ENCODE measurements around the gene TES.
A peak's percentile ranks its signal among the peaks of the same experiment; 100 is the strongest.

TES gene

GRCh38 chr7:116210345-116211005, at the start of gene TES:
Gene TES, plus strand, starts transcription at chr7:116210539. Its CDS starts 169 bp downstream, at chr7:116210708.
- Histone ChIP-seq H3K27me3 (ENCODE audit: control insufficient read depth in 1 of 2, insufficient read depth in 2 of 2, low read length in 2 of 2) (no peaks in the 10 kb centered on the region), H3K27ac (ENCODE audit: low read depth, low read length) (peak within 1 kb of the TSS; percentile 84), H3K36me3 (ENCODE audit: insufficient read depth, low read length) (no peaks in the 10 kb centered on the region), H3K9ac (ENCODE audit: low read length) (peak within 1 kb of the TSS; percentile 92), H3K4me1 (ENCODE audit: insufficient read depth, low read length) (peaks cover 12% of the 10 kb centered on the region), H3K4me3 (ENCODE audit: low read depth in 1 of 2, low read length in 2 of 2) (peak within 1 kb of the TSS; percentile 39 to 79), H3K9me3 (ENCODE audit: low read length) (no peaks in the 10 kb centered on the region)

GRCh38 chr7:116161728-116162127, 48.6 kb upstream of the TES start:
- Histone ChIP-seq H3K9ac (ENCODE audit: low read length) (no peak overlapping the region), H3K4me1 (ENCODE audit: insufficient read depth, low read length) (no peaks in the 10 kb centered on the region), H3K9me3 (ENCODE audit: low read length) (no peaks in the 10 kb centered on the region), H3K27ac (ENCODE audit: low read depth, low read length) (no peak overlapping the region), H3K27me3 (ENCODE audit: control insufficient read depth in 1 of 2, insufficient read depth in 2 of 2, low read length in 2 of 2) (no peaks in the 10 kb centered on the region), H3K4me3 (ENCODE audit: low read depth in 1 of 2, low read length in 2 of 2) (no peak overlapping the region), H3K36me3 (ENCODE audit: insufficient read depth, low read length) (no peaks in the 10 kb centered on the region)

GRCh38 chr7:116162254-116162653, 48.1 kb upstream of the TES start:
- H3K9me3 ChIP-seq (ENCODE audit: low read length) = no peaks in the 10 kb centered on the region
- H3K9ac ChIP-seq (ENCODE audit: low read length) = no peak overlapping the region
- H3K4me3 ChIP-seq (ENCODE audit: low read depth in 1 of 2, low read length in 2 of 2) = no peak overlapping the region
- H3K27ac ChIP-seq (ENCODE audit: low read depth, low read length) = no peak overlapping the region
- H3K27me3 ChIP-seq (ENCODE audit: control insufficient read depth in 1 of 2, insufficient read depth in 2 of 2, low read length in 2 of 2) = no peaks in the 10 kb centered on the region
- H3K4me1 ChIP-seq (ENCODE audit: insufficient read depth, low read length) = no peaks in the 10 kb centered on the region
- H3K36me3 ChIP-seq (ENCODE audit: insufficient read depth, low read length) = no peaks in the 10 kb centered on the region

- H3K27me3 ChIP-seq (ENCODE audit: control insufficient read depth in 1 of 2, insufficient read depth in 2 of 2, low read length in 2 of 2) = no peaks in the 10 kb centered on the region
- H3K4me3 ChIP-seq (ENCODE audit: low read depth in 1 of 2, low read length in 2 of 2) = no peak overlapping the region
- no peak overlapping the region for H3K27ac ChIP-seq (ENCODE audit: low read depth, low read length)
- no peaks in the 10 kb centered on the region for H3K36me3 ChIP-seq (ENCODE audit: insufficient read depth, low read length)
- H3K9me3 ChIP-seq (ENCODE audit: low read length) = no peaks in the 10 kb centered on the region
- H3K4me1 ChIP-seq (ENCODE audit: insufficient read depth, low read length) = no peaks in the 10 kb centered on the region
- no peak overlapping the region for H3K9ac ChIP-seq (ENCODE audit: low read length)
These were observed 47.3 kb upstream of the TES start for GRCh38 chr7:116162992-116163391.

GRCh38 chr7:116164552-116165306, 45.6 kb upstream of the TES start:
- no peaks in the 10 kb centered on the region for H3K4me1 ChIP-seq (ENCODE audit: insufficient read depth, low read length)
- H3K27me3 ChIP-seq (ENCODE audit: control insufficient read depth in 1 of 2, insufficient read depth in 2 of 2, low read length in 2 of 2) = no peaks in the 10 kb centered on the region
- H3K27ac ChIP-seq (ENCODE audit: low read depth, low read length) = no peak overlapping the region
- H3K9me3 ChIP-seq (ENCODE audit: low read length) = no peaks in the 10 kb centered on the region
- no peak overlapping the region for H3K9ac ChIP-seq (ENCODE audit: low read length)
- H3K4me3 ChIP-seq (ENCODE audit: low read depth in 1 of 2, low read length in 2 of 2) = no peak overlapping the region
- no peaks in the 10 kb centered on the region for H3K36me3 ChIP-seq (ENCODE audit: insufficient read depth, low read length)

GRCh38 chr7:116165717-116166116, 44.6 kb upstream of the TES start:
- no peaks in the 10 kb centered on the region for H3K9me3 ChIP-seq (ENCODE audit: low read length)
- H3K27ac ChIP-seq (ENCODE audit: low read depth, low read length) = no peak overlapping the region
- H3K4me3 ChIP-seq (ENCODE audit: low read depth in 1 of 2, low read length in 2 of 2) = no peak overlapping the region
- H3K4me1 ChIP-seq (ENCODE audit: insufficient read depth, low read length) = no peaks in the 10 kb centered on the region
- no peaks in the 10 kb centered on the region for H3K36me3 ChIP-seq (ENCODE audit: insufficient read depth, low read length)
- no peak overlapping the region for H3K9ac ChIP-seq (ENCODE audit: low read length)
- no peaks in the 10 kb centered on the region for H3K27me3 ChIP-seq (ENCODE audit: control insufficient read depth in 1 of 2, insufficient read depth in 2 of 2, low read length in 2 of 2)

- no peak overlapping the region for H3K9ac ChIP-seq (ENCODE audit: low read length)
- no peaks in the 10 kb centered on the region for H3K27me3 ChIP-seq (ENCODE audit: control insufficient read depth in 1 of 2, insufficient read depth in 2 of 2, low read length in 2 of 2)
- no peak overlapping the region for H3K27ac ChIP-seq (ENCODE audit: low read depth, low read length)
- no peaks in the 10 kb centered on the region for H3K9me3 ChIP-seq (ENCODE audit: low read length)
- no peak overlapping the region for H3K4me3 ChIP-seq (ENCODE audit: low read depth in 1 of 2, low read length in 2 of 2)
- no peaks in the 10 kb centered on the region for H3K4me1 ChIP-seq (ENCODE audit: insufficient read depth, low read length)
- no peaks in the 10 kb centered on the region for H3K36me3 ChIP-seq (ENCODE audit: insufficient read depth, low read length)
These were observed 44.2 kb upstream of the TES start for GRCh38 chr7:116166156-116166555.

GRCh38 chr7:116167177-116167576, 43.2 kb upstream of the TES start:
- no peaks in the 10 kb centered on the region for H3K9me3 ChIP-seq (ENCODE audit: low read length)
- no peak overlapping the region for H3K4me3 ChIP-seq (ENCODE audit: low read depth in 1 of 2, low read length in 2 of 2)
- H3K27ac ChIP-seq (ENCODE audit: low read depth, low read length) = no peak overlapping the region
- H3K4me1 ChIP-seq (ENCODE audit: insufficient read depth, low read length) = no peaks in the 10 kb centered on the region
- no peak overlapping the region for H3K9ac ChIP-seq (ENCODE audit: low read length)
- no peaks in the 10 kb centered on the region for H3K27me3 ChIP-seq (ENCODE audit: control insufficient read depth in 1 of 2, insufficient read depth in 2 of 2, low read length in 2 of 2)
- H3K36me3 ChIP-seq (ENCODE audit: insufficient read depth, low read length) = no peaks in the 10 kb centered on the region

- H3K36me3 ChIP-seq (ENCODE audit: insufficient read depth, low read length) = no peaks in the 10 kb centered on the region
- no peak overlapping the region for H3K27ac ChIP-seq (ENCODE audit: low read depth, low read length)
- H3K4me1 ChIP-seq (ENCODE audit: insufficient read depth, low read length) = no peaks in the 10 kb centered on the region
- no peaks in the 10 kb centered on the region for H3K27me3 ChIP-seq (ENCODE audit: control insufficient read depth in 1 of 2, insufficient read depth in 2 of 2, low read length in 2 of 2)
- H3K4me3 ChIP-seq (ENCODE audit: low read depth in 1 of 2, low read length in 2 of 2) = no peak overlapping the region
- no peak overlapping the region for H3K9ac ChIP-seq (ENCODE audit: low read length)
- H3K9me3 ChIP-seq (ENCODE audit: low read length) = no peaks in the 10 kb centered on the region
These were observed 41.3 kb upstream of the TES start for GRCh38 chr7:116169060-116169459.

- H3K9ac ChIP-seq (ENCODE audit: low read length) = no peak overlapping the region
- no peak overlapping the region for H3K4me3 ChIP-seq (ENCODE audit: low read depth in 1 of 2, low read length in 2 of 2)
- H3K4me1 ChIP-seq (ENCODE audit: insufficient read depth, low read length) = no peaks in the 10 kb centered on the region
- H3K27me3 ChIP-seq (ENCODE audit: control insufficient read depth in 1 of 2, insufficient read depth in 2 of 2, low read length in 2 of 2) = no peaks in the 10 kb centered on the region
- H3K36me3 ChIP-seq (ENCODE audit: insufficient read depth, low read length) = no peaks in the 10 kb centered on the region
- no peaks in the 10 kb centered on the region for H3K9me3 ChIP-seq (ENCODE audit: low read length)
- H3K27ac ChIP-seq (ENCODE audit: low read depth, low read length) = no peak overlapping the region
These were observed 40.2 kb upstream of the TES start for GRCh38 chr7:116170180-116170579.

GRCh38 chr7:116171094-116171493, 39.2 kb upstream of the TES start:
- H3K27ac ChIP-seq (ENCODE audit: low read depth, low read length) = no peak overlapping the region
- H3K36me3 ChIP-seq (ENCODE audit: insufficient read depth, low read length) = no peaks in the 10 kb centered on the region
- H3K27me3 ChIP-seq (ENCODE audit: control insufficient read depth in 1 of 2, insufficient read depth in 2 of 2, low read length in 2 of 2) = no peaks in the 10 kb centered on the region
- peaks cover under 1% of the 10 kb centered on the region for H3K4me1 ChIP-seq (ENCODE audit: insufficient read depth, low read length)
- no peaks in the 10 kb centered on the region for H3K9me3 ChIP-seq (ENCODE audit: low read length)
- no peak overlapping the region for H3K9ac ChIP-seq (ENCODE audit: low read length)
- H3K4me3 ChIP-seq (ENCODE audit: low read depth in 1 of 2, low read length in 2 of 2) = no peak overlapping the region

GRCh38 chr7:116172353-116172752, 38.0 kb upstream of the TES start:
- Histone ChIP-seq H3K4me3 (ENCODE audit: low read depth in 1 of 2, low read length in 2 of 2) (no peak overlapping the region), H3K27me3 (ENCODE audit: control insufficient read depth in 1 of 2, insufficient read depth in 2 of 2, low read length in 2 of 2) (no peaks in the 10 kb centered on the region), H3K4me1 (ENCODE audit: insufficient read depth, low read length) (peaks cover 11% of the 10 kb centered on the region), H3K9ac (ENCODE audit: low read length) (no peak overlapping the region), H3K36me3 (ENCODE audit: insufficient read depth, low read length) (no peaks in the 10 kb centered on the region), H3K27ac (ENCODE audit: low read depth, low read length) (no peak overlapping the region), H3K9me3 (ENCODE audit: low read length) (no peaks in the 10 kb centered on the region)

All from muscle layer of colon (tissue), 2 donors.